Fibroblast of skin of abdomen (primary cell): ENCODE measurements around the gene SESN1. TPM values are rescaled to one million over a fixed set of nuclear protein-coding genes. Genes with fewer than 3 reads are reported as not detected.
"Not testable (repeated sequence)": the region's sequence is repeated elsewhere in the genome, so short reads cannot be mapped to it uniquely, and the experiment has no call there.

Experiments used
- DNase-seq: peaks from one replicate; pipeline ENCODE4 v3.0.0-alpha.2; 2013
- polyA plus RNA-seq, 2 experiments: library from polyadenylated mRNA; unstranded; fragments of 120-200 nt; gene quantifications; one replicate each; pipeline ENCODE4 v1.2.1, GENCODE V29; 2013; ENCODE audit not compliant: insufficient read length in 2 of 2

SESN1 gene
- polyA plus RNA-seq (2013, experiment 1 of 2; ENCODE audit: insufficient read length), result 11.0 TPM
- 11.8 TPM for polyA plus RNA-seq (2013, experiment 2 of 2; ENCODE audit: insufficient read length)

GRCh38 chr6:109094416-109095035, at the start of gene SESN1:
SESN1 (minus strand) TSS chr6:109094846; CDS start chr6:109094073, 773 bp downstream.
- peak; percentile 99 for DNase-seq

- DNase-seq, result no peak
Measured at GRCh38 chr6:109143191-109143590, 48.5 kb upstream of the SESN1 start.

DNA sequence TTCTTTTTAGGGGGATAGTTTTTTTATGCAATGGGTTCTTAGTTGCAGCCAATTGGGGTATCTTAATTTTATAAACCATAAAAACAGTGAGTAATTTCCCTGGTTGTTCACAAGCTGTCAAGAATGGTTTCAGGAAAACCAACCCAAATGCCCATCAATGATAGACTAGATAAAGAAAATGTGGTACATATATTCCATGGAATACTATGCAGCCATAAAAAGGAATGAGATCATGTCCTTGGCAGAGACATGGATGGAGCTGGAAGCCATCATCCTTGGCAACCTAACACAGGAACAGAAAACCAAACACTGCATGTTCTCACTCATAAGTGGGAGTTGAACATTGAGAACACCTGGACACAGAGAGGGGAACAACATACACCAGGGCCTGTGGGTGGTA, 47.4 kb upstream of the SESN1 start:
- not testable (repeated sequence) for DNase-seq

- DNase-seq, result peak; percentile 4
Measured at GRCh38 chr6:109139109-109139508, 44.5 kb upstream of the SESN1 start.

GRCh38 chr6:109136530-109136929, 41.9 kb upstream of the SESN1 start:
- not testable (repeated sequence) for DNase-seq

GRCh38 chr6:109136039-109136438, 41.4 kb upstream of the SESN1 start:
- DNase-seq, result not testable (repeated sequence)

DNA sequence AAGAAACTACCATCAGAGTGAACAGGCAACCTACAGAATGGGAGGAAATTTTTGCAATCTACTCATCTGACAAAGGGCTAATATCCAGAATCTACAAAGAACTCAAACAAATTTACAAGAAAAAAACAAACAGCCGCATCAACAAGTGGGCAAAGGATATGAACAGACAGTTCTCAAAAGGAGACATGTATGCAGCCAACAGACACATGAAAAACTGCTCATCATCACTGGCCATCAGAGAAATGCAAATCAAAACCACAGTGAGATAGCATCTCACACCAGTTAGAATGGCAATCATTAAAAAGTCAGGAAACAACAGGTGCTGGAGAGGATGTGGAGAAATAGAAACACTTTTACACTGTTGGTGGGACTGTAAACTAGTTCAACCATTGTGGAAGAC, 41.0 kb upstream of the SESN1 start:
- DNase-seq, result not testable (repeated sequence)

- no peak for DNase-seq
Measured at GRCh38 chr6:109130065-109130464, 35.4 kb upstream of the SESN1 start.

DNA sequence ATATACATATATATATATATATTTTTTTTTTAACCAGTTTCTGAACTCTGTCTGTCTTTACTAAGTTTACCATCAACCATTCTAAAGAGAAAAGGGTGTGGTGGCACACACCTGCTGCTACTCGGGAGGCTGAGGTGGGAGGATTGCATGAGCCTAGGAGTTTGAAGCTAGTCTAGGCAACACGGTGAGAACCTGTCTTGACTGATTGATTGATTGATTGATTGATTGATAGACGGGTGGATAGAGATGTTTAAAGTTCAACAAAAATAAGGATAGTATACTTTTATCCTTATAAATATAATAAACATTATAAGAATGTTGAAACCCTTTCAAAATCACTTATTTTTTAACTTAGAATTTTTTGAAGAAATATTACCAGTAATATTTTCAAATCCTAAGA, 30.9 kb upstream of the SESN1 start:
- DNase-seq, result no peak

DNA sequence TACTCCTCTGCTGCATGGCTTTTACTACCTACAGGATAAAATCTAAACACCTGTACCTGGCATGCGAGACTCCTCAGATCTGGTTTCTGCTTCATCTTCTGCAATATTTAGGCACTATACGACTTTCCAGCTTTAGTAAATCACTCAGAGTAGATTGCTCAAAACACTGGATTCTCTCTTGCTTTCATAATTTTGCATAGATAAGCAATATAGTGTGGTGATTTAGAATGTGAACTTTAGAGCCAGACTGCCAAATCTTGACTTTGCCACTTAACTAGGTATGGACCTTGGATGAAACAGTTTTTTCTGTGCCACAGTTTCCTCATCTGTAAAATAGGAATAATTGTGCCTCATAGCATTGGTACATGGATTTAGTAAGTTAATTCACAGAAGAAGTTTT, 29.6 kb upstream of the SESN1 start:
- no peak for DNase-seq

DNA sequence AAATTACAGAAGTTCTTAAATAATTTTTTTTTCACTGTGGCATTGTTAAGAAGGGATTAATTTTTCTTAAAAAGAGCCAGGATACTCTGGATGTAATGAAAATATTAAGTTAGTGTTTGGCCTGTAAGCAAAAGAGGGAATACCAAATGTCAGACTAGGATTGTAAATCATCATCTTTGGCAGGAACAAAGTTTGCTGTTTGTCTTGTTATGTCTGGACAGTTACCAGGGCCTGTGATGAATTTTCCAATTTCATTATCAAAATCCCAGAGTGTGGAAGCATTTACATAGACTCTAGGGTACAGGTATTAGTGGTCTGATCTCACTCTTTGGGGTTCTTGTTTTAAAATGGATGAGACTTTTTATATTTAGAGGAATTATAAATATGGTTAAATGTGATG, 26.8 kb upstream of the SESN1 start:
- peak; percentile 23 for DNase-seq

DNA sequence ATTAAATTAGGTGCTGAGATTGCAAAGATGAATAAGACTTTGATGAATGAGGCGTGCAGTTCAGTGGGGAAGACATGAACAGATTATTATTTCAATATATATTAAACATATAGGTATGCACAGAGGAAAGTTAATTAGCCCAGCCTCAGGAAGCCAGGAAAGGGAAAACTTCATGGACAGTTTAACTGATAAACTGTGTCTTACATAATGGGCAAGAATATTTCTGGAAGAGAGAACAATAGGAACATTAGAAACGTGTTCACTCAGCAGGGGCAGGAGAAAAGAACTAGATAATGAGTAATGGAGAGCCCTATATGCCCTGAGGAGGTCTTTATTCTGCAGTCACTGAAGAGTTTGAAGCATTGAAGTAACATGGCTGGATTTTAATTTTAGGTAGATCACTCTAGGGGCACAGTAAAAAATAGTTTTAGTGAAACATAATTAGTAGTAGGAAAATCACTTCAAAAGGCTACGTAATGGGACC, 24.3 kb upstream of the SESN1 start:
- no peak for DNase-seq

DNA sequence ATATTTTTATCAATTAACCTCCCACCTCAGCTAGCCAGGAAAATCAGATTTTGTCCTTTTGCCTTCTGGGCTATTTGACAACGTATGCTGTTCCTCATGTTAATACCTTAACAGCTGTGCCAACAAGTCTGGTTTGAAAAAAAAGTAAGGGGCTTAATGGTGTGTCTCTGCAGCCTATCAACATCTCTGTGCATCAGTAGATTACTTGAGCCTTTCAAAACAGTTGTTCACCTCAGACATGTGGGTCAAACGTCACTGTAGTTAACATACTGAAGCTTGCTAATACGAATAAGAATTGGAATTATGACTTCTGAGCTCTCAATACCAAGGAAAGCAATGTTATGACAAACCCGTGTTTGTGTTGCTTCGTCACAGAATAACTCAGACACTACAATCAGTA, 23.7 kb upstream of the SESN1 start:
- no peak for DNase-seq

GRCh38 chr6:109117346-109118035, 22.8 kb upstream of the SESN1 start:
- DNase-seq, result no peak

DNA sequence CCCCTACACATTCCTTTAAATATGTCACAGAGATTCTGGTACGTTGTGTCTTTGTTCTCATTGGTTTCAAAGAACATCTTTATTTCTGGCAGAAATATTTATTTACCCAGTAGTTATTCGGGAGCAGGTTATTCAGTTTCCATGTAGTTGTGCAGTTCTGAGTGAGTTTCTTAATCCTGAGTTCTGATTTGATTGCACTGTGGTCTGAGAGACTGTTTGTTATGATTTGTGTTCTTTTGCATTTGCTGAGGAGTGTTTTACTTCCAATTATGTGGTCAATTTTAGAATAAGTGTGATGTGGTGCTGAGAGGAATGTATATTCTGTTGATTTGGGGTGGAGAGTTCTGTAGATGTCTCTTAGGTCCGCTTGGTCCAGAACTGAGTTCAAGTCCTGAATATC, 18.0 kb upstream of the SESN1 start:
- DNase-seq, result not testable (repeated sequence)

- not testable (repeated sequence) for DNase-seq
Measured at GRCh38 chr6:109109663-109110062, 15.0 kb upstream of the SESN1 start.

DNA sequence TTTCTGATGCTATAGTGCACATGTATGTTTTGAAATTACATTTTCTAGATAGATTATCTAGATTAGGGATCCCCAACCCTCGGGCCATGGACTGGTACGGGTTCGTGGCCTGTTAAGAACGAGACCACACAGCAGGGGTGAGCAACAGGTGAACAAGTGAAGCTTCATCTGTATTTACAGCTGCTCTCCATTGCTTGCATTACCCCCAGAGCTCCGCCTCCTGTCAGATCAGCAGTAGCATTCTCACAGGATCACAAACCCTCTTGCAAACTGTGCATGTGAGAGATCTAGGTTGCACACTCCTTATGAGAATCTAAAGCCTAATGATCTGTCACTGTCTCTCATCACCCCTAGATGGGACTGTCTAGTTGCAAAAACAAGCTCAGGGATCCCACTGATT, 11.0 kb upstream of the SESN1 start:
- DNase-seq, result no peak

DNA sequence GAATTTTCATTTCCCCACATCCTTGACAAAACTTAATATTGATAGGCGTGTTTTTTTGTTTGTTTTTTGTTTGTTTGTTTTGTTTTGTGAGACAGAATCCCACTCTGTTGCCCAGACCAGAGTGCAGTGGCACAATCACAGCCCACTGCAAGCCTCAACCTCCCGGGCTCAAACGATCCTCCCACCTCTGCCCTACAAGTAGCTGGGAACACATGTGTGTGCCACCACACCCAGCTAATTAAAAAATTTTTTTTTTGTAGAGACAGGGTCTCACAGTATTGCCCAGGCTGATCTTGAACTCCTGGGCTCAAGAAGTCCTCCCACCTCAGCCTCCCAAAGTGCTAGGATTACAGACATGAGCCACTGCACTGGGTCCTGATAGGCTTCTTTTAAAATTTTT, 9.9 kb upstream of the SESN1 start:
- DNase-seq, result no peak

DNA sequence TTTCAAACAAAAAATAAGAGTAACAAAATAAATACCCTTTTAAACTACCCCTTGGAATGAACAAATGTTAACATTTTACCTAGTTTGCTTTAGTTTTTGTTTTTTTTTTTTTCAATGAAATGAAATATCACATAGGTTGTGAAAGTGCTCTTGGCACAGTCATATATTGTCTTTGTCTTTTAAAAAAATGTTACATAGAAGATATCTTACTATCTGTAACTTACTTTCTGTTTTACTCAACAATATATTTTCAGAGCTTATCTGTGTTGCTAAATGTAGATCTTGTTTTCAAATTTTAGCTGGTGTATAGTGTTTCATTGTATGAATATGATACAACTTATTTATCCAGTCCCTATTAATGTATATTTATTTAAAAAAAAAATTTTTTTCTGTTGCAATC, 9.3 kb upstream of the SESN1 start:
- DNase-seq, result no peak

- no peak for DNase-seq
Measured at GRCh38 chr6:109102762-109103161, 8.1 kb upstream of the SESN1 start.

DNA sequence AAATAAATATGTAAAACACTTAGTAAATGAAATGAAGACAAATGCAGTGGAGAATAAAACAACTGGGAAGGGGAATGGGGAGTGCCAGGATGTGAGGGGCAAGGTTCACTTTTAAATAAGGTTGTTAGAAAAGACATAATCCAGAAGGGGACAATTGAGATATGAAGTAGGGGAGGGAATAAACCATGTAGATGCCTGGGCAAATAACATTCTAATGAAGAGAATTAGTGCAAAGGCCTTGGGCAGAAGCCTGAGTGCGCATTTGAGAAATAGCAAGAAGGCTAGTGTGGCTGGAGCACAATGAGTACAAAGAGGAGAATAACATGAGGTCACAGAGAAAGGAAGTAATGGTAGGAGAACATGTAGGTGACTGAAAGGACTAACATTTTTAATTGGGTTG, 3.0 kb upstream of the SESN1 start:
- no peak for DNase-seq

GRCh38 chr6:109096208-109096607, 1.6 kb upstream of the SESN1 start:
- DNase-seq, result peak; percentile 8

DNA sequence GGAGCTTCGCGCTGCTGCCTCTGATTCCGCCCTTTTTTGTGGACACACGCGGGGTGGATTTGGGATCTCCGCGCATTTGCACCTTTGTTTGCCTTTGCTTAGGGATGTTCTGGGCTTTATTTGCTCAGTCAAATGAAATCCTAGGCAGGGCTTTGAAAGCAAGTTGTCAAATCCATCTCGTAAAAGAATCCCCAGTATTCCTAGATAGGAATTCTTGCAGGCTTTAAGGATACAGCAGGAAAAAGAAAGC, 1.1 kb upstream of the SESN1 start:
- DNase-seq, result no peak

DNA sequence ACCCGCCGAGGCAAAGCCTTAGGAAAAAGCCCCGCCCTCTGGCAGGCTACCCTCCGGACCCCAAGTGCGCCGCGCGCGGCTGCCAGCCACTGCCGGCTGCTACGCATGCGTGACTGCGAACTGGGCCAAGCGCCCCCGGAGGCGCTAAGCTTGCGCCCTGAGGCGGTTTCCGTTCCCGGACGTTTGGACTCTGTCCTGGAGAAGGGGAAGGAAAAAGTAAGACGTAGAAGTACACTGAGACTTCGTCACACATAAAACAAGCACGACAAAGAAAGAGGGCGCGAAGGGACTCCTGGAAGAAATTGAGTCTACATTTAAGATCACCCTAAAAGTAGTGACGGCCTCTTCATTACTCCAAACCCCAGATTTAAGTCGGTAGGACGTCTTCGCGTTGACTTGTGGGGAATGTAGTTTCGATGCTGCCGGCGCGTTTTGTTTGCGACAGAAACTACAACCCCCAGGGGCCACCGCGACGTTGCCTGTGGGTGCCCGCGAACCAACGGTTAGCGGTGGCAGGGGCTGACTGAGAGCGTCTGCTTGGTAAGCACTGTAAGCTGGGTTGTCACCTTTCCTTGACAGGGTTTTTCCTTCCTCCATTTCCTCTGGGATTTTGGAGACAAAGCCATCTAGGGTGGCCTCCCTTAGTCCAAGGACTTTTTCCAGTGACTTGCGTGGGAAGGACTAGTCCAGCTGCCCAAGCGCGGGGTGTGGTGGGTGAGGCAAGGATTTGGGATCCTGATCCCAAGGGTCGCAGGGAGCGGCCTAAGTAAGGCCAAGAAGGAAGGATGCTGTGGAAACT, 589 bp upstream of the SESN1 start, which contains the start of gene CEP57L1:
TSS of gene CEP57L1 (plus strand) at position 472 of the 799 bp plus-strand sequence. CDS start 49,715 bp downstream, outside the sequence.
- peak; percentile 96 for DNase-seq
